HTERT RPE-1 (cell line): Measurements from ENCODE around the gene GRAP.

Source experiments
- in situ Hi-C: fragments of 300-500 bp; cut with MboI; formaldehyde crosslinking; loops from 4 replicates; pipeline ENCODE4 v1.14.3; 2020; ENCODE audit warnings: low sequenced_read_pairs

The GRAP gene

GRCh38 chr17:18986541-18987229 lies 60.1 kb downstream of the GRAP start:
- in situ Hi-C loops = no loop called here

- in situ Hi-C loops = no loop called here
Observed at GRCh38 chr17:18985475-18985874, 61.3 kb downstream of the GRAP start.

- in situ Hi-C loops = no loop called here
Observed at GRCh38 chr17:18984273-18985114, 62.3 kb downstream of the GRAP start.

- in situ Hi-C loops = no loop called here
Observed at GRCh38 chr17:18981642-18982424, 64.9 kb downstream of the GRAP start.

DNA sequence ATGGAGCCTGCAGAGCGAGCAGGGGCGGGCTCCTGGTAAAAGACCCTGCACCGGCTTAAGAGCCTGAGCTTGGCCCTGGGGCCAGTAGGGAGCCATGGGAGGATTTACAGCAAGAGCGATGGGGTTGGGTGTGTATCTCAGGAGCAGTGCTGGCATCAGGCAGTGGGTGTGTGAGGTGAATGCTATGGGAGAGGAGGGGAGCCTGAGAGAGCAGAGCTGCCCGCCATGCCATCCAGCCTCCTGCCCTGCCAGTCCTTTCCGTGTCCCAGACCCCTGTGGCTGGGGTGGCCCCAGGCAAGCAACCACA lies 65.5 kb downstream of the GRAP start:
- in situ Hi-C loops = no loop called here

GRCh38 chr17:18980682-18981334 lies 65.9 kb downstream of the GRAP start:
- in situ Hi-C loops = no loop called here

- in situ Hi-C loops = no loop called here
Observed at GRCh38 chr17:18978655-18979054, 68.1 kb downstream of the GRAP start.

- in situ Hi-C loops = no loop called here
Observed at GRCh38 chr17:18978050-18978449, 68.7 kb downstream of the GRAP start.

DNA sequence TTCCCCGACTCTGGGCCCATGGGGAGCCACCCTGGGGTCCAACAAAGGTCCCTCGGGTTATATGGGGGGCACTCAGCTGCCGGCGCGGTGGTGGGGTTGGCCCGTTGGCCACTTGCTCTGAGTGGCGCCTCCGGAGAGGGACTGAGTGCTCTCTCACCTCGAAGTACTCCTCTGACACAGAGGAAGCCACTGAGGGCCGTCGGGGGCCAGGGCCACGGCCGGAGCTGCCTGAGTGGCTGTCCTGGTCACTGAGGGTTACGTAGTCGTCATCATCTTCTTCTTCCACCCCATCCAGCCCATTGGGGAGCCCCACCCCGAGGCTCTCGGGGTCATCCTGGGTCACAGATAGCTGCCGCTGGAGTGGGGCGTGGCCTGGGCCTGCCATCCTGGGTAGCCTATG lies 69.1 kb downstream of the GRAP start:
- in situ Hi-C loops = no loop called here

- in situ Hi-C loops = no loop called here
Observed at GRCh38 chr17:18977021-18977420, 69.7 kb downstream of the GRAP start.

- in situ Hi-C loops = no loop called here
Observed at GRCh38 chr17:18976201-18976600, 70.6 kb downstream of the GRAP start.

GRCh38 chr17:18975597-18975996 lies 71.2 kb downstream of the GRAP start:
- in situ Hi-C loops = no loop called here

GRCh38 chr17:18974407-18975149 lies 72.2 kb downstream of the GRAP start:
- in situ Hi-C loops = no loop called here

GRCh38 chr17:18971801-18972200 lies 75.0 kb downstream of the GRAP start:
- in situ Hi-C loops = no loop called here
